Endothelial cell of umbilical vein (primary cell): ENCODE results near the gene PRR7. TPM values are rescaled to one million over a fixed set of nuclear protein-coding genes. Genes with fewer than 3 reads are reported as not detected.

Experiments used
- BruUV-seq: library from RNA; stranded (reverse); fragments of 400-500 nt; replicated peaks from 2 replicates; lab custom pipeline; 2021; lab: Mats Ljungman, UMichigan
- CTCF ChIA-PET: fragments of 300-600, 350-600 bp; sonication (Branson Sonifier 250); formaldehyde crosslinking; loops from one replicate; lab custom pipeline; 2021; ENCODE audit warnings: antibody characterized with exemption, inconsistent platforms; lab: Charles Lee
- POLR2A ChIA-PET: fragments of 300-600, 350-600 bp; sonication (Branson Sonifier 250); formaldehyde crosslinking; loops from one replicate; lab custom pipeline; 2021; ENCODE audit warnings: antibody characterized with exemption, inconsistent platforms; lab: Charles Lee
- DNase-seq: peaks from one replicate; pipeline ENCODE4 v3.0.0-alpha.2; 2011; ENCODE audit warnings: low read depth, low spot score
- FAIRE-seq: peaks from 2 replicates; lab custom pipeline; 2011; peaks lifted over from hg19 to GRCh38; lab: Jason Lieb, UNC
- H2AFZ ChIP-seq: 2 replicates; pipeline ENCODE4 v1.6.0; 2012; ENCODE audit warnings: low read depth, low read length, control low read depth, inconsistent platforms
- H3K27ac ChIP-seq: 2 replicates; pipeline ENCODE4 v1.5.1; 2011; ENCODE audit warnings: low read depth, mild to moderate bottlenecking, control low read depth, low read length, moderate library complexity; ENCODE audit not compliant: insufficient read depth
- H3K27me3 ChIP-seq, 2 experiments: 2 replicates each; pipeline versions ENCODE4 v1.6.0 to v1.6.1; 2011; ENCODE audit warnings: low read length in 2 of 2, mixed read lengths in 1 of 2; ENCODE audit not compliant: control insufficient read depth in 2 of 2, insufficient read depth in 2 of 2
- H3K36me3 ChIP-seq, 2 experiments: 2 replicates in 1 of 2; 3 replicates in 1 of 2; pipeline ENCODE4 v1.5.1; 2011; ENCODE audit warnings: low read length in 2 of 2, mild to moderate bottlenecking in 1 of 2, moderate library complexity in 1 of 2; ENCODE audit not compliant: control insufficient read depth in 2 of 2, insufficient read depth in 2 of 2; ENCODE audit errors: extremely low read depth in 1 of 2
- H3K4me1 ChIP-seq: 3 replicates; pipeline ENCODE4 v1.5.1; 2011; ENCODE audit warnings: mild to moderate bottlenecking, low read length; ENCODE audit not compliant: control insufficient read depth, insufficient read depth; ENCODE audit errors: extremely low read depth
- H3K4me2 ChIP-seq: 2 replicates; pipeline ENCODE4 v1.6.1; 2011; ENCODE audit warnings: low read length, control low read depth, mixed read lengths; ENCODE audit not compliant: insufficient read depth
- H3K4me3 ChIP-seq, 3 experiments: fragments of 200-600 bp in 1 of 3; sonication (generic), shearing (Covaris generic) in 1 of 3; replicated peaks in 1 of 3; 2 replicates each; pipeline ENCODE4 v1.5.1; 2011 to 2016; ENCODE audit warnings: control low read depth in 3 of 3, low read length in 3 of 3, mild to moderate bottlenecking in 2 of 3, inconsistent platforms in 1 of 3, low read depth in 1 of 3, moderate library complexity in 1 of 3; ENCODE audit not compliant: insufficient read depth in 1 of 3
- H3K79me2 ChIP-seq: 2 replicates; pipeline ENCODE4 v1.6.0; 2012; ENCODE audit warnings: low read length, inconsistent platforms; ENCODE audit not compliant: control insufficient read depth, insufficient read depth
- H3K9ac ChIP-seq: replicated peaks from 2 replicates; pipeline ENCODE3; 2011; ENCODE audit warnings: low read length, control low read depth; ENCODE audit not compliant: insufficient read depth; ENCODE audit errors: extremely low read depth
- H3K9me1 ChIP-seq: replicated peaks from 3 replicates; pipeline ENCODE4 v1.6.0; 2011; ENCODE audit warnings: mild to moderate bottlenecking, low read length; ENCODE audit not compliant: control insufficient read depth, insufficient read depth; ENCODE audit errors: extremely low read depth
- H3K9me3 ChIP-seq: replicated peaks from 2 replicates; pipeline ENCODE4 v1.5.1; 2012; ENCODE audit warnings: low read length, inconsistent platforms; ENCODE audit not compliant: control insufficient read depth, insufficient read depth
- H4K20me1 ChIP-seq: replicated peaks from 2 replicates; pipeline ENCODE3; 2011; ENCODE audit warnings: mild to moderate bottlenecking, low read length; ENCODE audit not compliant: control insufficient read depth, insufficient read depth; ENCODE audit errors: extremely low read depth
- CTCF ChIP-seq, 2 donors: IDR thresholded peaks; 1 replicate in 1 of 2; 2 replicates in 1 of 2; pipeline ENCODE4 v1.5.1; 2011; ENCODE audit warnings: low read length in 2 of 2, mild to moderate bottlenecking in 2 of 2, moderate library complexity in 2 of 2, control low read depth in 1 of 2, inconsistent platforms in 1 of 2, low read depth in 1 of 2; ENCODE audit not compliant: insufficient read depth in 1 of 2; ENCODE audit errors: extremely low read depth in 1 of 2
- EZH2 ChIP-seq: IDR thresholded peaks from 2 replicates; pipeline ENCODE4 v1.6.1; 2012; ENCODE audit warnings: borderline replicate concordance, low read depth, mild to moderate bottlenecking, moderate library complexity, low read length, inconsistent platforms; ENCODE audit not compliant: severe bottlenecking
- FOS ChIP-seq: IDR thresholded peaks from 2 replicates; pipeline ENCODE4 v1.6.1; 2011; ENCODE audit warnings: mild to moderate bottlenecking, low read length, moderate library complexity, borderline replicate concordance; ENCODE audit not compliant: insufficient read depth
- GATA2 ChIP-seq: IDR thresholded peaks from 2 replicates; pipeline ENCODE4 v1.7.0; 2011; ENCODE audit warnings: low read depth, mild to moderate bottlenecking, moderate library complexity, mixed read lengths, low read length; ENCODE audit not compliant: insufficient read length, insufficient read depth
- JUN ChIP-seq: IDR thresholded peaks from 2 replicates; pipeline ENCODE4 v1.6.1; 2011; ENCODE audit warnings: borderline replicate concordance, low read depth; ENCODE audit not compliant: insufficient read length, insufficient read depth
- MAX ChIP-seq: IDR thresholded peaks from 2 replicates; pipeline ENCODE4 v1.6.1; 2011; ENCODE audit not compliant: insufficient read depth, insufficient read length
- MYC ChIP-seq: IDR thresholded peaks from one replicate; pipeline ENCODE4 v1.6.1; 2011; ENCODE audit warnings: mild to moderate bottlenecking, low read depth, low read length
- POLR2A ChIP-seq: IDR thresholded peaks from 2 replicates; pipeline ENCODE4 v1.6.1; 2012; ENCODE audit warnings: low read depth, mild to moderate bottlenecking, control low read depth, low read length
- dilution Hi-C: fragments of 300-500 bp; cut with MboI; formaldehyde crosslinking; loops from one replicate; pipeline ENCODE4 v1.15.0; 2019; ENCODE audit warnings: low sequenced_read_pairs; ENCODE audit not compliant: extremely low pct_ligation_motif_present
- intact Hi-C: fragments of 100-400 bp; cut with micrococcal nuclease; formaldehyde crosslinking; loops from one replicate; pipeline ENCODE4 v1.10.0; 2022
- polyA plus RNA-seq, 4 experiments: library from polyadenylated mRNA; depleted of rRNA in 3 of 4; stranded (reverse) in 3 of 4; unstranded in 1 of 4; fragments of >200 nt; gene quantifications; 2 replicates each; pipeline versions ENCODE4 v1.2.1 to v1.2.3, GENCODE V29; 2011 to 2012; ENCODE audit warnings: missing spikeins in 1 of 4
- total RNA-seq: library from RNA; stranded (reverse); gene quantifications from 2 replicates; pipeline ENCODE4 v1.2.3, GENCODE V29; 2021

The PRR7 gene
- total and polyA plus RNA-seq, 2 donors (not counting 3 experiments of a cell fraction or from before 2014, with no cell fraction given), result 6.5 to 6.6 TPM

- H3K9ac ChIP-seq, result no peak overlapping the region
- intact Hi-C loops (no loop called here), dilution Hi-C loops (no loop called here)
- H3K36me3 ChIP-seq, result no peaks in the 10 kb centered on the region
- no peak overlapping the region for H3K4me3 ChIP-seq
- ChIA-PET POLR2A (interaction anchor here (1.1 kb wide), 1 partner anchor 15 kb away, joined by 4 read pairs; no protein-coding TSS in a partner anchor), CTCF (no interaction called here)
- H3K4me1 ChIP-seq, result no peaks in the 10 kb centered on the region
- TF ChIP-seq POLR2A, result no peak
- no peak for TF ChIP-seq EZH2
- peaks cover 0 to 7% of the 10 kb centered on the region in 2 experiments for H3K27me3 ChIP-seq
- no peak overlapping the region for H3K4me2 ChIP-seq
- no peak for FAIRE-seq
- H3K9me1 ChIP-seq, result no peaks in the 10 kb centered on the region
- no TSS peak for BruUV-seq
- no peaks in the 10 kb centered on the region for H3K9me3 ChIP-seq
- H3K27ac ChIP-seq, result no peak overlapping the region
- no peak overlapping the region for H2AFZ ChIP-seq
- H3K79me2 ChIP-seq, result no peaks in the 10 kb centered on the region
- no peaks in the 10 kb centered on the region for H4K20me1 ChIP-seq
- no peak for DNase-seq
Observed at GRCh38 chr5:177410575-177410974, 36.0 kb upstream of the PRR7 start.

DNA sequence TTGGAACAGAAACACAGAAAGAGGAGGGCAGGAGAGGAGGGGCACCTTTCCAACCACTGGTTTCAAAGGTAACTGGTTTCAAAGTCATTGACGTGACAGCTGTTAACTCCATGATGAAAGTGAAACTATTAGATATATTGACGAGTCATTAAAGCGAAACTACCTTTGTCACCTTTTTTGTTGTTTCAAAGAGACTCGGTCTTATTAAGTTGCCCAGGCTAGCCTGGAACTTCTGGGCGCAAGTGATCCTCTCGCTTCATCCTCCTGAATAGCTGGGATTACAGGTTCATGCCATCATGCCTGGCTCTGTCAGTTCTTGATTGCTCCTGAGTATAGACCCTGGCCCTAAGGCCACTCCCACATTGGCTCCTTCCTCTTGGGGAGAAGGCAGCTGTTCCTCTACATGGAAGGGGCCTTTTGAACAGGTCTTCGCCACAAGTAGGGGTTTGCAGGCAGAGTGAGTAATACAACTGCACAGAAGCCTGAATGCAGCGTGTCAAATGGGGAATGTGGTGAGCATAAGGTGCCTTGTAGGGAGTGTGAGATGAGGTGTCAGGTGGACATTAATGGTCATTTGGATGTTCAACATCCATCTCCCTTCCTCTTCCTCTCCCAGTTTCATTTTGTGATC, 33.9 kb upstream of the PRR7 start:
- ChIA-PET CTCF (no interaction called here), POLR2A (no interaction called here)
- Histone ChIP-seq H3K4me2 (no peak overlapping the region), H3K27ac (no peak overlapping the region), H3K36me3 (no peaks in the 10 kb centered on the region), H3K9me1 (no peaks in the 10 kb centered on the region), H2AFZ (no peak overlapping the region), H3K79me2 (no peaks in the 10 kb centered on the region), H3K9me3 (no peaks in the 10 kb centered on the region), H3K4me3 (no peak overlapping the region), H4K20me1 (no peaks in the 10 kb centered on the region), H3K27me3 (peaks cover 0 to 7% of the 10 kb centered on the region in 2 experiments), H3K4me1 (no peaks in the 10 kb centered on the region), H3K9ac (no peak overlapping the region)
- DNase-seq, result no peak
- no TSS peak for BruUV-seq
- dilution Hi-C loops (no loop called here), intact Hi-C loops (no loop called here)
- no peak for FAIRE-seq
- TF ChIP-seq POLR2A (no peak), MYC (no peak), MAX (no peak), GATA2 (no peak), JUN (no peak), FOS (no peak), CTCF (IDR thresholded peaks at IDR 0.05; ENCODE audit: extremely low read depth in 1 of 2, insufficient read depth in 1 of 2, low read depth in 1 of 2, low read length in 2 of 2) (no peak)
